Activated CD4-positive, alpha-beta T cell treated with anti-CD3 and anti-CD28 coated beads for 1 hour (primary cell): ENCODE results near the gene FBXW11.

Experiments
- DNase-seq: peaks from one replicate; pipeline ENCODE4 v3.0.0-alpha.2; 2020

FBXW11 gene

DNA sequence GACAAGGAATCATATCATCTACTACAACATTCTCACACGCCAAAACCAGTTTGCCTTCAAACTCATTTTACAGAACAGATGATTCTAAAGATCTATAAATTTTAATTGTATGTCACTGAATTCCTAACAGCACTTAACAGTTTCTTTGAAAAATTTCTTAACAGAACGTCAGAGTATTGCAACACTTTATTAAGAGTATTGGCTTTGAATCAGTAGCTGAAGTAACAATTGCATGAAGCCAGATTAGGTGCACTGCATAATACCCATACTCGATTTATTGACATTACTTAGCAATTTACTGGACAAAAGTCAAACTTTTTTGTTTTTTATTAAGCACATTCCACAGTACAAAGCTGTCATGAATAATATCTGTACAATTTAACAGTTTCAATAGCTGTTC lies 145.1 kb downstream of the FBXW11 start:
- no peak for DNase-seq

DNA sequence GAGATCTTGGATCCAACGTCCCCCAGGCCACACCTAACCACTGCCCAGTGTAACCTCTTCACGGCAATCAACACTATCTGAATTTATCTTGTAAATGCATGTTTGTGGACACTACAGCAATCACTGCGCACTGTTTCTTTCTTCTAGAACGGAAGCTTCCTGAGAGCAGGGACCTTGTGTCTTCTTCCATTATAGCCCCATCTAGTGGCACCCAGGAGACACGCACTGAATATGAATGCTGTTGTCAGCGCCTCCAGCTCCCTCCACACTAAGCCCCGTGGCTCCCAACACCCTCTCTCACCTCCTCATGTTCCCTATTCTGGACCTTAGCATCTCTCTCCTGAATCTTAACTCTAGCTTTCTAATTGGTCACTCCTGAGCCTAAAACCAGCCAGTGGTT lies 148.1 kb downstream of the FBXW11 start:
- no peak for DNase-seq

DNA sequence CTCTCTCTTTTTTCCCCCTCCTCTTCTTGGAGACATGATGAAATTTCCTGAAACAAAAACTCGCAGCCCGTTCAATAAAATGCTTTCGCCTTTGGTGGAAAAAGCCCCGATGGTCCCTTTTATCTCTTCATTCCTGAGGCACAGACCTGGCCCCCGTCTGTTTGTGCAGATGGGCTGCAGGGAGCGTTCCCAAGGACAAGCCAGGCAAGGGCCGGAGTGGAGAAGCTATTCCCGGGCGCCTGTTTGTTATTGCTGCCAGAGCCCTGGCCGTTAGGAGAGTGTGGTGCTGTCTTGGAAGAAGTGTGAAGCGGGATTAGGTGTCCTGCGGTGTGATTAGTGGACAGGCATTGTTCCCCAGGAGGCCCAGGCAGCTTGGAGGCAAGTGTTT lies 149.0 kb downstream of the FBXW11 start:
- no peak for DNase-seq

DNA sequence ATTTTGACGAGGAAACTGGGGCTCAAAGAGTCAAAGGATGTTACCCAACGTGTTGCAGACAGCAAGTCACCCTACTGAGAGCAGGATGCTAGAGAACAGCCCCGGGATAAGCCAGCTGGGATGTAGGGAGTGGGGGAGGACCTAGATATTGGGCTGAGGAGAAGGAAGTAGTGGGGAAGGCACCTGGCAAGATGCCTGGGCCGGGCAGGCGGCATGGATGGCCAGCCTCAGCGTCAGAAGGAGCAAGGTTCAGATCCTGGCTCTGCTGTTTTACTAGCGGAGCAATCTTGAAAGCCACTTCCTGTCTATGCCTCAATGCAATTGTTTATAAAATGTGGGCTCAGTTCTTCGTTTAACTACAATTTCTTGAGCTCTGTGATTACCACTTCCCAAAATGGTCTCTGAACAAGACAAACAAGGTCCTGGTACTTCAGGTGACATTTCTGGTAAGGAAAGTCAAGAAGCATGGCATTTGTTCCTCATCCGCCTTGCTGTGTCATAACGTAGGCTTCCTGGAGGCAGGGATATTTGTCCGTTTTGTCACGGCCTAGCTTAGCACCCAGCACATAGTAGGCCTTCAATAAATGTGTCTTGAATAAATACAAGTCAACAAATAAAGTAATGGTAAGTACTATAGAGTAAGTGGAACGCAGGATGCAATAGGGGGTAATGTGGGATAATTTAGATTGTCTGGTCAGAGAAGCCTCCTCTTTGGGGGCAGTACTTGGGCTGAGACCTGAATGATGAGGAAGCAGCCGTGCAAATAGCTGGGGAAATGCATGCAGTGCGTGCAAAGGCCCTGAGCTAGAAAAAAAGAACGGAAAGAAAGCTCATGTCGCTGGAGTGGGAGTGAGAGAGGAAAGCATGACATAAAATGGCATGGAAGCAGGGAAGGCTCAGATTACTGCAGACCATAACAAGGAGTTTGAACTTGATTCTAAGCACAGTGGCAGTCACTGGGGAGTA lies 150.4 kb downstream of the FBXW11 start:
- DNase-seq: no peak

DNA sequence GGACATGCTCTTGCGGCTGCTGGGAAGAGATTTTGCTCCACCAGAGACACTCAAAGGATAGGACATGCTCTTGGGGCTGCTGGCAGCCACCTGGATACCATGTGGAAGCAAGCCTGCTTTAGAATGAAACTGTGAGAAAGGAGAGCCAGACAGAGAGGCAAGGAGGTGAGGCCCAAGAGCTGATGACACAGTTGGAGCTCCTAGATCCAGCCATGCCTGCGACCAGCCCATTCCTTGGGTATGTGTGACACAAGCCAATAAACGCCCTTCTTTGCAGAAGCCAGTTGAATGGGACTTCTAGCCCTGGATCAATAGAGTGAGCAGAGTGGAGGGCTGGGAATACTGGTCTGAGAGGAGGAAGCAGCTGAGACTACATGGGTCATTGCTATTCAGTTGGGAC lies 151.2 kb downstream of the FBXW11 start:
- no peak for DNase-seq

DNA sequence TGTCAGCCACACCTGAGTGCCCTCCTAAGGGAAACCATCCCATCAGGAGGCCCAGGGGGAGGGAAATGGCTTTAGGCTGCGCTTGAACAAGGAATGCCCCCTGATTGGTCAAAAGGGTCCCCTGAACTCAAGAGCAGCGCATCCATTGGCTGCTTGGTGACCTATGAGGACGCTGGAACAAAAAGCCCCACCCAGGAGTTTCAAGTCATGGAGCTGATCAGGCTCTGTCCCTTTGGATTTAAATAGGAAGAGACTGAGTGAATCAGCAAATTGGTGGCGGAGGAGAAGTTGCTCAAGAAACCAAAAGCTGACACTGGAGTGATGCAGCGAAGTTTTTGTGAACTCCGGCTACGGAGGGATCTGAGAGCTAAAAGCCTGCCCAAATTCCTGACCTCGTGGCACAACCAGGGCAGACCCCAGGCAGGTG lies 154.2 kb downstream of the FBXW11 start:
- DNase-seq: no peak

DNA sequence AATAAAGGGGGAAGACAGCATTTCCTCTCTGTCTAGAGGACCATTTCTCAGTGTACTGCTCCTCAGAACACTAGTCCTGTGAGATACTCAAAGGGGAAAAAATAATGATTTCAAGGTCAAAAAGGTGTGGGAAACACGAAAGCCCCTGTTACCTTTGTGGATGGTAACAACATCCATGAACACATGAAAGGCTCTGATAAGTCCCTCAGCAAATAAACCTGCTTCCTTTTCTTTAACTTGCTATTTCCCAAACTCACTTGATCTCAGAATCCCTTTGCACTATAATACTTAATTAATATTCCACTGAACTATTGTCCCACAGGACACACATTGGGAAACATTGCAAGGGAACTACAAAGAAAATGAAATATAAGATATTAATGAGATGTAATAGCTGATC lies 155.2 kb downstream of the FBXW11 start:
- DNase-seq: no peak

DNA sequence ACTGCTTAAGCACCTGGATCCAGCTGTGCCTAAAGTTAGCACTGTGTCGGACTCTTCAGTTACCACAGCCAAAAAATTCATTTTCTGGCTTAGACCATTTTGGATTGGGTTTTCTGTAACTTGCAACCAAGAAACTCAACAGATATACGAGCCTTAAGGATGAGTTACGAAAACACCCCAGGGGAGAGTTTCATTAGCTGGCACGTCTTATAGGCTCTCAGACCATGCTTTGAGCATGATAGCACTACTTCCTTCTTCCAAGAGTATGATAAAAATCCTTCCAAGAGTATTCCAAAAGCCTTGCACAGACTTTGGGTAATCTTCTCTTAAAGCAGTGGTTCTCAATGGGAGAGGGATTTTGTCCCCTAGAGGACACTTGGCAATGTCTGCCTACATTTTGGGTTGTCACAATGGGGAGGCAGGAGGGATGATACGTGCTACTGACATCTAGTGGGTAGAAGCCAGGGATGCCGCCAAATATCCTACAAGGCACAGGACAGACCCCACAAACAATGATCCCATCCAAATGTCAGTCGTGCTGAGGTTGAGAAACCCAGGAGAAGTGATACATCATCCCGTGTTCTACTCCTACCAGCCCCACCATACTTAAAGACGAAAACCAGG lies 156.0 kb downstream of the FBXW11 start:
- no peak for DNase-seq

DNA sequence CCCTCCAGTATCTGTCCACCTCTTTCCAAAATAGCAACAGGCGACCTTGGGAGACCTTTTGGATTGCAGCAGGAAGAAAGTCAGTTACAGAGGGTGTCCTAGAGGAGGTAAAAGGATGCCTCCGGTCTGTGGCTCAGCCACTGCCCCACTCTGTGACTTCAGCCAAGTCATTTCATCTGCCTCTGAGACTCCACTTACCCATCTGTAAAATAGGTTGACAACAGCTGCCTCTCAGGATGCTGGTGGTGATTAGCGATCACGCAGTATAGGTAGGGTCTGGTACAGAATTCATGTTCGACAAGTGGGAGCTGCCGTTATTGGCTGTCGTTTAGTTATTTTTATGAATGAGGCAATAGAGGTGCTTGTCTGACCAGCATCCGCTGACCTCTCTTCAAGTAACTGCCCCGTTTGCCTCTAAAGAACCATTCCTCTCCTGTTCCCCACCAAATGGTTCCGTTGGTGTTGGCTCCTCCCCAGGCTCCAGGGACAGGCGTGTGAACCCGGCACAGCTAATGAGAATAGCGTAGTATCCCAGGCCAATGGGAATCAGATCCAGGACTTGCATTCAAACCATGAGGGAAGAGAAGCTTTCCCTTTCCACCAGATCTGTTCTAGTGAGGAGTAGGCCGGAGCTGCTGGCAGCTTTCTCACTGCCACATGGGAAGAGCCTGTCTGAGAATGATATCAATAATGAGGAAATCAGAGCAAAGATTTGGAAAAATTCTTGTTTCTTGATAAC lies 156.7 kb downstream of the FBXW11 start:
- DNase-seq: no peak

DNA sequence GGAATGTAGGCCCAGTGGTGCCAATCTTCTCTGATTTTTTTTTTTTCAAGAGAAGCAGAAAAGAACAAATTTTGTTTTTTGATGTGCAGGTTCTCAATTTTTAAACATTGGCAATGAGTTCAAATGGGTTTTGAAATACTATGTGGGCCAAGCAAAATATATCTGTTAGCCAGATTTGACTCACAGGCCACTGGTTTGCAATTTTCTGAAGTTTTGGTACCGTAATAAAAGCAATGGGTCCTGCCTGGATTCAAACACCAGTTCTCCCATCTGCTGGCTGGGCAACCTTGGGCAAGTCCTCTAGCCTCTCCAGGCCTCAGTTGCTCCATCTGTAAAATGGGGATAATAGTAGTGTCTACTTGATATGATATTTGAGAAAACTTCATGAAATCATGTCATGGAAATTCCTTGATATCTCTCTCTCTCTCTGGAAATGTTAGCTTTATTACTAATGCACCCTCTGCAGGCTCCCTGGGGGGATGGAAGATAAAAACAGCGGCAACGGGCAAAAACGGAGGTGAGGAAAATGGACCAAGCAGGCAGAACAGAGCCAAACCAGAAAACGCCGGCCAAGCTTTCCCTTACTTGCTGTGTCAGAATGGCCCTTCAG lies 157.4 kb downstream of the FBXW11 start:
- no peak for DNase-seq

DNA sequence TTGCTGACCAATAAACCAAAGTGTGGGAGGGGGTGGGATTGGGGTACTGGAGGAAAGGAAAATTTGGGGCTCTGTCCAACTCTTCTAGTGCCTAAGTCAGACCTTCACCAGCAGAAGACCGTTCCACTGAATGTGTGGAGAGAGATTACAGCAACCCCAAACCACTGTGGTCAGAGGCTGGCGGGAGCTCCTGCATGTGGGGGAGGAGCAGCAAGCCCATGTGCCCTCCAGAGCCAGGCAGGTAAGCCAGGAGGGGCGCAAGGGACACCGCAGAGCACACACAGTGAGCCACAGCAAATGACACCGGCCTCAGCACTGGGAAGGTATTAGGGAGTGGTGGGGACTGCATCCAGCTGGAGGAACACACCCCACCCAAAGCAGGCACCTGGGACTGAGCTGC lies 158.0 kb downstream of the FBXW11 start:
- no peak for DNase-seq

DNA sequence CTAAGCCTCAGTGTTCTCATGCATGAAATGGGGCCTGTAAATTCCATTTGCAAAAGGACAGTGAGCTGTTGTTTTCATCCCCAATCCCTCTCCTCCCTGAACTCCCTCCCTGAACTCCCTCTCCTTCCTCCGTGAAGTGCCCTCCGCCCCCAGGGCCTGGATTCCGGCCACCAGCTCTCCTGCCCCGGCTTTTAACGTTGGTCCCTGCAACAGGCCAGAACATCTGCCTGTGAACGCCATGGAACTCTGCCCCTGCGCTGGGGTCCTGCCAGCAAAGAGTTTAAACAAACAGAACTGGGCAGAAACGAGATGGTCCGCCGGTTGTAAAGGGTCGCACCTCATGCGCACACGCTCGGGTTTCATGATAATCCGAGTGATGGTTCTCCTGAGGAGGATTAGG lies 158.4 kb downstream of the FBXW11 start:
- DNase-seq: no peak

DNA sequence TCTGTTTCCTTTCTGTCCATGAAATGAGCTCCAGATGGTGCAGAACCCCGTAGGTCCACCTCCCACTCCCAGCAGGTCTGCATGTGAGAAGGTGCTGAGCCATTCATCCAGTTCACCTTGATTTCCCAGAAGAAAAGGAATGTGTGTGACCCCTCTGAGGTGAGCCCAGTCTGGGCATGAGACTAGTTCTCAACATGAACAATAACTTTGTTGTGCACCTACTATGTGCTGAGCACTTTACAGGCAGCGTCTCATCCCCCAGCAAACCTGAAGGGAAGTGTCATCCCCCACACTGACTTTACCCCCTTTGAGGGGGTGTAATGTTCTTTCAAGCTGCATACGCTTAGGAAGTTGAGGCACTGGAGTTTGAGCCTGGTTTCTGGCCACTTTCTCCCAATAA lies 159.4 kb downstream of the FBXW11 start:
- DNase-seq: no peak

DNA sequence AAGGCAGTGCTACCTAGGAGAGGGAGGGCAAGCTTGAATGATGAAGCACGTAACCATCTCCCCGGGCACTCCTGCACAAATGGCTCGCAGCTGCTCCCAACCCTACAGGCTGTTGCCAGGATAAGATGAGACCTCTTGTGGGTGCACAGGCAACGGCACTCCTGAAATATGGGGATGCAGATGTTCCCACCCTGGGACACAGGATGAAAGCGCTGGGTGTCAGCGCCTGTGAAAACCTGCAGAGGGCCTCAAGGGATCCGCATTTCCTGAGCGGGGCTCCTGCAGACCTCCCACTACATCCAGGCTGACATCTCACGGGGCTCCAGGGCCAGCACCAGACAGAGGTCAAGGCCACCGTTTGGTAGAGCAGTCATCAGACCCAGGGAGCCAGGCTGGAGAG lies 160.1 kb downstream of the FBXW11 start:
- no peak for DNase-seq

DNA sequence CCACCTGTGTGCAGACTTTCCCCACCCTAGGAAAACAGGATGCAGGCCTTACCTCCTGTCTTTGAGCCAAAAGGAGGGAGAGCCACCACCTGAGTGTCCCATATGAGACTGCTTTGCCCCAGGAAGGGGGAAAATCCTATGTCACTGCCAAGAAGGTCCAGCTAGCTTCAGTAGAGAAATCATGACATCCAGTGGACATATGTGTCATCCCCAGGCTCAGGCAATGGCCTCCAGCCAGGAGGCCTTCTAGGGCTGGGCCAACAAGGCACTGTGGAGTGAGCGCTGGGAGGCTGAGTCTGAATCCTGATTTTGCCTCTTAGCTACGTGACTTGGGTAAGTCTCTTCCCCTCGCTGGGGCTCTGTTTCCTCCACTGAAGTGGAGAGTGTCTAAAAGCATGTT lies 160.6 kb downstream of the FBXW11 start:
- no peak for DNase-seq

DNA sequence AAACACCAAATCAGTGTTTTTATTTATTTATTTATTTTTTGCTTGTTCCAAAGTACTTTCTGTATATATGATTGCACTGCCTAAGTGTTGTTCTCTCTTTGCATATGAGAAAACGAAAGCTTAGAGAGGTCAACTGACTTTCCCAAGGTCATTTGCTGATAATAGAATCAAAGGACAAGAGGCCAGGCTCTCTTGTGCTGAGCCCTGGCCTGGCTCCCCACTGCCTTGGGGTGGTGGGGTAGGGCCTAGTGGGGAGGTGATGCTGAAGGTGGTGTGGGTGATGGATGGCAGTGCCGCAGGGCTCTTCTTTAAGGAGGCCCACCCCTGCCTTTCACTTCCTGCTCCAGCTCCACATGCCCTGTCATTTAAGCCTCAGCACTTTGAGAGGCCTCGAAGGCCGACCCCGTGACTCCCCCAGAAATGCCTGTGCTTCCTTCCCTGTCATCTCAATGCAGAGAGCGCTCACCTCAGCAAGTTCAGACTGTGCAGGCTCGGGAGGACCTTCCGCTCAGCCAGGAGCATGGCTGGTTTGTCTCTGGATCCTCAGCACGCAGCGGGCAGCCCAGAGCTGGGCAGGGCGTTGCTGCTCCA lies 161.3 kb downstream of the FBXW11 start:
- no peak for DNase-seq

DNA sequence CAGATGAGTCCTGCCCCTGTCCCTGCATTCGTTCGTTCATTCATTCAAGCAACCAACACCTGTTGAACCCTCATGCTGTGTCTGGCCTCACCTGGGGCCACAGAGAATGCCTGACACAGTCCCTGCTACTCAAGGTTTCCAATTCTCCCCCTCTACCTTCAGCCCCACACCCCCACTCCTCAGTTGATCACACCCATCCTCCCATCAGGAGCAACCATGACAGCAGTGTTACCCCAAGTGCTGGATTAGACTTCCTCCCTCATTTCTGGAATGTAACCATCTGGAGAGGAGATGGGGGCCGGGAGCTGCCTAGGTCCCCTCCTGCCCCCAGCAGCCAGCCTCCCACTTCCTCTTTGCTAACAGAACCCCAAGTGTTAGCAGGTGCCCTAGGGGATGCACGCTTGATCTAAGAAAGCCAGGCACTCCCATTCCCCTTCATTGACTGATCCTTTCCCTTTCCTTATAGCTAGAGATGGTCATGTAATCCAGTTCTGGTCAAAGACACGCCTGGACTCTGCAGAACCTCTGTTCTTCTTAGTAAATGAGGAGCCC lies 163.6 kb downstream of the FBXW11 start:
- DNase-seq: no peak

DNA sequence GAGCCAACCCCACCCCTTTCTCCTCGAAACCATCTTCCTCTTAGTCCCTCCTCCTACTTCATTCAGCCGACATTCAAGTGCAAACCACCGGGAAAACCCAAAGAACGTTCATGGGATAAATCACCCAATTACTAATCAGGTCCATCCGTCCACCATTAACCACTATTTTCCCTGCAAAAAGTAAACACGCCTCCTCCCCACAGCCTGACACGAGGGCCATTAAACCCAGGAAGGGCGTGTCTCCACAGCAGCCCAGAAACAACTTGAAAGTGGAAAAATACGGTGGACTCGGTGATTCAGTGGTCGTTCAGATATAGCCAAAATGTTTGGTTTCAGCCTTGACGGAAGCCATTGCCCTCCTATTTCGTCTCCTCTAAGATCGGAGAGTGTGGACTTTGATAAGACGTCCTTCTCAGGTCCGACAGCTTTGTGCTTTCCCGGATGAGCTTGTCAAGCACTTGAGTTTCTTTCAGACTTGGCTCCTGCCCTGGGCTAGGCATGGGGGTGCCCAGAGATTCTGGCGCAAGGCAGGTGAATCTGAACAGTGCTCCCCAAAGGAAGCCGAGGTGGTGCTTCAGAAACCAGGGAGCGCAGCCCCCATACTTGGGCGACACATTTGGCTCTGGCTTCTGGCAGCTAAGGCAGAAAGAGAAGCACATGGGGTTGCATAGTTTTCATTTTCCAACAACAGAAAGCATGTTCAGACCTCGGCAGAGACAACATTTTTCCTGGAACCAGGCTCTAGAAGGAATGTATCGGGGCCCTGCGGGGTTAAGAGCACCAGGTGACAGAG lies 164.3 kb downstream of the FBXW11 start:
- DNase-seq: no peak

DNA sequence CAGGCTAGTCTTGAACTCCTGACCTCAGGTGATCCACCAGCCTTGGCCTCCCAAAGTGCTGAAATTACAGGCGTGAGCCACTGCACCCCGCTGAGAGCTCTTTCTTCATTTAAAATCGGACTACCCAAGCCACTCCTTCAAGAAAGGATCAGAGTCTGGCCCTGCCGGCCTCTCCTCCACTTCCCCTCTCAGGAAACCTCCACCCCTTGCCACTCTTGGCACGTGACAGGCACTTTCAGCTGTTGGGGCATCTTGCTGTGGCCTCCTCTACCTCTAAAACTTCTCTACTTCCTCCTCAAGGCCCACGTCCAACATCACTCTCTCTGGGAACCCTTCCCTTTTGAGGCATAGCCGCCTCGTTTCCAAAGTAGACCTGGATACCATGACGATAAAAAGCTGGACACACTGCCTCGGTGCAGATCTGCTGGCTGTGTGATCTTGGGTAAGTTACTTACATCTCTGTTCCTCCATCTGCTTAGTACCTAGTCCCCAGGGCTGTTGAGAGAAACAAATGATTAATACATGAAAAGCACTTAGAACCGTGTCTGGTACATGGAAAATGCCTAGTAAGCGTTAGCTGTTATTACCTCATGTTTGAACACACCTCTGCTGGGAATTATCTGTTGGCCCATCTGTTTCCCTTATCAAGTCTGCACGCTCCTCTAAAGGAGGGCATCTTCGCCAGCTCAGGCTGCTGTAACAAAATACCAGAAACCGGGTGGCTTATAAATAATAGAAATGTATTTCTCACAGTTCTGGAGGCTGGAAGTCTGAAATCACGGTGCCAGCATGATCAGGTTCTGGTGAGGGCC lies 165.5 kb downstream of the FBXW11 start:
- DNase-seq: no peak

DNA sequence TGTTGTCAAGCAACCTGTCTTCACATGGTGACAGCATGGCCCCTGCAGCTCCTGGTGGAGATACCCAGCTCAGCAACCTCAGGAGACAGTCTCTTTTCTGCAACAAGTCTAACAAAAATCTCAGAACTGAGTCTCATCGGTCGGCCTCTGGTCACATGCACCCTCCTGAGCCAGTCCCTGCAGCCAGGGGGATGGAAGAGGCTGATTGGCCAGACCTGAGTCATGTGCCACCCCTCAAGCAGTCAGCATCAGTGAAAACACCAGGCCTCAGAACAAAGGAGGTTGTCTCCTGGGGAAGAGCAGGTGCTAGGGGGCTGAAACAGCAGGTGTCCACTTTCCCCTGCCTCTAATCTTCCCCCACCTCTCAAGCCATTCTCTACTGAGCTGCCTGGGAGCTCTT lies 166.4 kb downstream of the FBXW11 start:
- no peak for DNase-seq

DNA sequence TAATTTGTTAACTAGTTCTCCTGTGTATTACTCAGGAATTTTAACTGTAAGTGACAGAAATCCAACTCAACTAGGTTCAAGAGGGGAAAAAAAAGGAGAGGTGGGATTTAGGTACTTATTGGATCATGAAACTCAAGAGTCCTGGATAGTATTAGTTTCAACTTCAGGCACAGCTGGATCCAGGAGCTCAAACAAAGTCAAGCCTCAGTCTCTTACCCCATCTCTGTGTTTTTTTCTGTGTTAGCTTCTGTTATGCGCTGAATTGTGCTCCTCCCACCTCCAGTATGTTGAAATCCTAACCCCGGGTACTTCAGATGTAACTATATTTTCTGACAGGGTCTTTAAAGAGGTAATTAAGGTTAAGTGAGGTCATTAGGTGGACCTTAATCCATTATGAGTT lies 167.3 kb downstream of the FBXW11 start:
- DNase-seq: no peak
